Cerebellar nuclear complex (tissue), 1 donor: ENCODE data around the gene IL1R1.

Experiments used
- DNase-seq, 2 experiments: peaks; one replicate each; lab custom pipeline; 2025; lab: John Stamatoyannopoulos, UW

The IL1R1 gene

GRCh38 chr2:102138331-102138730 is 4.2 kb upstream of the IL1R1 start:
- DNase-seq: no peak

GRCh38 chr2:102139851-102140250 is 2.7 kb upstream of the IL1R1 start:
- DNase-seq: no peak

- no peak for DNase-seq
These were observed 2.2 kb upstream of the IL1R1 start for GRCh38 chr2:102140377-102140776.

GRCh38 chr2:102141011-102141943 is 1.3 kb upstream of the IL1R1 start:
- DNase-seq: no peak

- no peak for DNase-seq
These were observed 393 bp downstream of the IL1R1 start for GRCh38 chr2:102142829-102143449.

GRCh38 chr2:102143450-102143985 is 972 bp downstream of the IL1R1 start:
- DNase-seq: no peak

GRCh38 chr2:102144128-102144527 is 1.6 kb downstream of the IL1R1 start:
- no peak for DNase-seq

GRCh38 chr2:102145107-102145506 is 2.6 kb downstream of the IL1R1 start:
- no peak for DNase-seq

- DNase-seq: no peak
These were observed 3.4 kb downstream of the IL1R1 start for GRCh38 chr2:102145934-102146333.

- no peak for DNase-seq
These were observed 5.4 kb downstream of the IL1R1 start for GRCh38 chr2:102147935-102148334.

GRCh38 chr2:102149243-102149642 is 6.7 kb downstream of the IL1R1 start:
- no peak for DNase-seq

GRCh38 chr2:102149644-102150455 is 7.3 kb downstream of the IL1R1 start:
- DNase-seq: no peak

GRCh38 chr2:102154364-102154763 is 11.8 kb downstream of the IL1R1 start:
- no peak for DNase-seq

- DNase-seq: no peak
These were observed 12.6 kb downstream of the IL1R1 start for GRCh38 chr2:102154946-102155702.

- DNase-seq: no peak
These were observed 13.4 kb downstream of the IL1R1 start for GRCh38 chr2:102155703-102156515.

GRCh38 chr2:102158011-102158755 is 15.6 kb downstream of the IL1R1 start:
- no peak for DNase-seq

- DNase-seq: no peak
These were observed 16.7 kb downstream of the IL1R1 start for GRCh38 chr2:102159295-102159694.

GRCh38 chr2:102166189-102166845 is 23.8 kb downstream of the IL1R1 start:
- no peak for DNase-seq

- no peak for DNase-seq
These were observed 25.7 kb downstream of the IL1R1 start for GRCh38 chr2:102168026-102168771.
